Breast epithelium (tissue), 4 donors: ENCODE measurements around the gene PDE6H. TPM values are rescaled to one million over a fixed set of nuclear protein-coding genes. Genes with fewer than 3 reads are reported as not detected.

Source experiments
- DNase-seq, 2 donors: peaks; one replicate each; pipeline ENCODE4 v3.0.0-alpha.2; 2019; ENCODE audit warnings: low spot score in 2 of 2
- H3K27ac ChIP-seq, 2 donors: fragments of 200-600 bp; sonication (generic) in 1 of 2; one replicate each; pipeline ENCODE4 v1.5.1; 2016 to 2019; ENCODE audit warnings: mild to moderate bottlenecking in 1 of 2
- H3K27me3 ChIP-seq, 2 donors: fragments of 200-600 bp; sonication (generic) in 1 of 2; one replicate each; pipeline versions ENCODE4 v1.5.1 to v1.6.0; 2017 to 2019; ENCODE audit warnings: control low read depth in 1 of 2, mild to moderate bottlenecking in 1 of 2
- H3K36me3 ChIP-seq: fragments of 200-600 bp; one replicate; pipeline ENCODE4 v1.5.1; 2019
- H3K4me1 ChIP-seq, 2 donors: fragments of 200-600 bp; sonication (generic); one replicate each; pipeline ENCODE4 v1.5.1; 2016 to 2019; ENCODE audit warnings: control low read depth in 1 of 2
- H3K4me3 ChIP-seq, 3 donors: fragments of 200-600 bp; sonication (generic); 1 replicate in 2 of 3; 2 replicates in 1 of 3; pipeline ENCODE4 v1.5.1; 2016 to 2019; ENCODE audit warnings: mild to moderate bottlenecking in 3 of 3, moderate library complexity in 2 of 3
- H3K9me3 ChIP-seq, 2 donors: fragments of 200-600 bp; sonication (generic) in 1 of 2; one replicate each; pipeline ENCODE4 v1.5.1; 2016 to 2019; ENCODE audit warnings: control low read depth in 1 of 2
- CTCF ChIP-seq, 3 donors: fragments of 450-650 bp; IDR thresholded peaks; one replicate each; pipeline ENCODE4 v1.5.1; 2016 to 2017; ENCODE audit warnings: antibody characterized with exemption in 3 of 3, mild to moderate bottlenecking in 3 of 3, moderate library complexity in 3 of 3
- POLR2A ChIP-seq: fragments of 450-650 bp; IDR thresholded peaks from one replicate; pipeline ENCODE4 v1.6.1; 2016; ENCODE audit warnings: antibody characterized with exemption, mild to moderate bottlenecking, moderate library complexity
- POLR2AphosphoS5 ChIP-seq, 3 donors: sonication (generic); formaldehyde crosslinking; IDR thresholded peaks; one replicate each; pipeline ENCODE4 v1.6.1; 2017; ENCODE audit warnings: antibody characterized with exemption in 3 of 3
- intact Hi-C: fragments of 100-400 bp; cut with DNase I; formaldehyde crosslinking; loops from one replicate; pipeline ENCODE4 v1.15.1; 2023; ENCODE audit warnings: low total_unique reads
- total RNA-seq, 3 donors: library from RNA; depleted of rRNA; stranded (reverse); fragments of >200 nt; gene quantifications; one replicate each; pipeline ENCODE4 v1.1.0, GENCODE V29; 2016

PDE6H gene
- total RNA-seq, 3 donors from 2014 or later, result not detected

- Histone ChIP-seq H3K4me3 (no peak overlapping the region), H3K4me1 (peaks cover 0 to 4% of the 10 kb centered on the region in 2 donors), H3K36me3 (no peaks in the 10 kb centered on the region), H3K27me3 (no peaks in the 10 kb centered on the region), H3K9me3 (no peaks in the 10 kb centered on the region), H3K27ac (peak overlapping the region; percentile 30 to 69)
- no peak for DNase-seq
- intact Hi-C loops, result no loop called here
- TF ChIP-seq CTCF (IDR thresholded peaks at IDR 0.05) (no peak), POLR2A (no peak), POLR2AphosphoS5 (IDR thresholded peaks at IDR 0.05) (no peak)
These were observed 16.6 kb upstream of the PDE6H start for GRCh38 chr12:14956024-14956891.

GRCh38 chr12:14956905-14957304, 15.9 kb upstream of the PDE6H start:
- no peak for TF ChIP-seq POLR2AphosphoS5 (IDR thresholded peaks at IDR 0.05)
- TF ChIP-seq CTCF (IDR thresholded peaks at IDR 0.05), result no peak
- TF ChIP-seq POLR2A, result no peak
- Histone ChIP-seq H3K4me3 (no peak overlapping the region), H3K9me3 (no peaks in the 10 kb centered on the region), H3K27ac (peak overlapping the region; percentile 63 to 69), H3K36me3 (no peaks in the 10 kb centered on the region), H3K27me3 (no peaks in the 10 kb centered on the region), H3K4me1 (peaks cover 0 to 2% of the 10 kb centered on the region in 2 donors)
- no peak for DNase-seq
- intact Hi-C loops, result no loop called here

GRCh38 chr12:14957551-14958168, 15.2 kb upstream of the PDE6H start:
- Histone ChIP-seq H3K4me1 (no peaks in the 10 kb centered on the region), H3K36me3 (no peaks in the 10 kb centered on the region), H3K4me3 (peak overlapping the region in 2 of 3 donors; percentile 2 to 18), H3K27ac (peak overlapping the region; percentile 63 to 69), H3K9me3 (no peaks in the 10 kb centered on the region), H3K27me3 (no peaks in the 10 kb centered on the region)
- intact Hi-C loops, result no loop called here
- TF ChIP-seq POLR2A (no peak), CTCF (IDR thresholded peaks at IDR 0.05) (no peak), POLR2AphosphoS5 (IDR thresholded peaks at IDR 0.05) (no peak)
- DNase-seq, result no peak

GRCh38 chr12:14958361-14959125, 14.3 kb upstream of the PDE6H start:
- Histone ChIP-seq H3K4me3 (peak overlapping the region in 2 of 3 donors; percentile 2 to 61), H3K9me3 (no peaks in the 10 kb centered on the region), H3K27me3 (no peaks in the 10 kb centered on the region), H3K36me3 (no peaks in the 10 kb centered on the region), H3K4me1 (no peaks in the 10 kb centered on the region), H3K27ac (peak overlapping the region; percentile 69 to 86)
- intact Hi-C loops, result no loop called here
- no peak for DNase-seq
- TF ChIP-seq POLR2A (no peak), CTCF (IDR thresholded peaks at IDR 0.05) (no peak), POLR2AphosphoS5 (IDR thresholded peaks at IDR 0.05) (no peak)
